GM21737 (cell line): Measurements from ENCODE around the gene RGS8.

Source experiments
- ATAC-seq: cut with Tn5 transposase; IDR thresholded peaks from one replicate; pipeline ENCODE4 v1.9.1; 2021; ENCODE audit warnings: mild to moderate bottlenecking, moderate library complexity; ENCODE audit not compliant: unreplicated experiment

RGS8 gene

GRCh38 chr1:182684116-182684828 is at the start of gene RGS8:
Gene RGS8 (minus strand): TSS chr1:182684587. CDS start chr1:182669649, 14,938 bp downstream.
- ATAC-seq = no peak

GRCh38 chr1:182731852-182732575 is 47.6 kb upstream of the RGS8 start:
- no peak for ATAC-seq

- ATAC-seq = no peak
These were observed 42.5 kb upstream of the RGS8 start for GRCh38 chr1:182726912-182727311.

- no peak for ATAC-seq
These were observed 41.2 kb upstream of the RGS8 start for GRCh38 chr1:182725259-182726255.

- no peak for ATAC-seq
These were observed 39.8 kb upstream of the RGS8 start for GRCh38 chr1:182724215-182724614.

GRCh38 chr1:182723200-182723599 is 38.8 kb upstream of the RGS8 start:
- no peak for ATAC-seq

GRCh38 chr1:182721525-182721924 is 37.1 kb upstream of the RGS8 start:
- no peak for ATAC-seq

GRCh38 chr1:182720463-182720862 is 36.1 kb upstream of the RGS8 start:
- ATAC-seq = no peak

- ATAC-seq = no peak
These were observed 35.2 kb upstream of the RGS8 start for GRCh38 chr1:182719553-182719952.

- no peak for ATAC-seq
These were observed 33.9 kb upstream of the RGS8 start for GRCh38 chr1:182718311-182718710.

GRCh38 chr1:182716740-182717720 is 32.6 kb upstream of the RGS8 start:
- no peak for ATAC-seq

GRCh38 chr1:182715531-182715930 is 31.1 kb upstream of the RGS8 start:
- ATAC-seq = no peak

- no peak for ATAC-seq
These were observed 30.2 kb upstream of the RGS8 start for GRCh38 chr1:182714546-182714945.

- ATAC-seq = no peak
These were observed 29.6 kb upstream of the RGS8 start for GRCh38 chr1:182713939-182714338.

GRCh38 chr1:182713492-182713891 is 29.1 kb upstream of the RGS8 start:
- no peak for ATAC-seq

- ATAC-seq = no peak
These were observed 25.5 kb upstream of the RGS8 start for GRCh38 chr1:182709855-182710254.

- no peak for ATAC-seq
These were observed 24.9 kb upstream of the RGS8 start for GRCh38 chr1:182709225-182709764.

- ATAC-seq = no peak
These were observed 22.7 kb upstream of the RGS8 start for GRCh38 chr1:182707122-182707521.

GRCh38 chr1:182704677-182705076 is 20.3 kb upstream of the RGS8 start:
- ATAC-seq = no peak

GRCh38 chr1:182703539-182703938 is 19.2 kb upstream of the RGS8 start:
- ATAC-seq = no peak
